OCI-LY1 (cell line): ENCODE measurements around the gene CBARP.

Source experiments
- CTCF ChIP-seq: fragments of 200-600 bp; sonication (generic), shearing (Covaris generic); IDR thresholded peaks from 2 replicates; pipeline ENCODE4 v1.5.1; 2017; ENCODE audit warnings: mild to moderate bottlenecking, antibody characterized with exemption, low read length, moderate library complexity, mixed read lengths
- EZH2 ChIP-seq: fragments of 200-600 bp; sonication (generic), shearing (Covaris generic); IDR thresholded peaks from 2 replicates; pipeline ENCODE4 v1.8.0; 2017; ENCODE audit warnings: borderline replicate concordance, mixed run types, mild to moderate bottlenecking, antibody characterized with exemption, low read length, moderate library complexity, mixed read lengths

- TF ChIP-seq CTCF (no peak), EZH2 (no peak)
Measured at GRCh38 chr19:1265615-1266128, 27.9 kb upstream of the CBARP start.
